ENCODE results near the gene FRMPD3.

DNA sequence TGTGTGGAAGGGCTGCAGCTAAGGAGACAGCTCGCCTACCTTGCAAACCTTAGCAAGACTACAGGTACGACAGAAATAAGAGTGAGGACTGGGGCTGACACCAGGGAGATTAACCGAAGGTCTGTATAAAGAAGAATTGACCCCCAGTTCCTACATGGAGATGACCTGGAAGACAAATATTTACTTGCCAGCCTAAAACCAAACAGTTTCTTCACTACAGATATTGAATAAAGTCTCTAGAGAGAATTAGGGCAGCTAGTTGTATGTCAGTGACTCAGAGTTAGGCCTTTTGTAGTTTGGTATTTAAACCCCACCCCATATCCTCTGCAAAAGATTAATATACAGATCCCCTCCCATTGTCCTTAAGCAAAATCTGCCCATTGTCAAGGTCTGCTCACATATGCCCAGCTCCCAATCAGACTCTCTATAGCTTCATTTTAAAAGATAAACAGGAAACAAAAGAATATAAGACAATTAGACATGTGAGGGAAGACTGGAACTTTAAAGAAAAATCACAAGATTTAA, 28.1 kb upstream of the FRMPD3 start:
- TF ChIP-seq POLR2A (IDR thresholded peaks at IDR 0.05) (no peak), POLR2AphosphoS5 (IDR thresholded peaks at IDR 0.05) (no peak), EP300 (IDR thresholded peaks at IDR 0.05; ENCODE audit: low read depth) (no peak)
- TF ChIP-seq, protein P1, sequence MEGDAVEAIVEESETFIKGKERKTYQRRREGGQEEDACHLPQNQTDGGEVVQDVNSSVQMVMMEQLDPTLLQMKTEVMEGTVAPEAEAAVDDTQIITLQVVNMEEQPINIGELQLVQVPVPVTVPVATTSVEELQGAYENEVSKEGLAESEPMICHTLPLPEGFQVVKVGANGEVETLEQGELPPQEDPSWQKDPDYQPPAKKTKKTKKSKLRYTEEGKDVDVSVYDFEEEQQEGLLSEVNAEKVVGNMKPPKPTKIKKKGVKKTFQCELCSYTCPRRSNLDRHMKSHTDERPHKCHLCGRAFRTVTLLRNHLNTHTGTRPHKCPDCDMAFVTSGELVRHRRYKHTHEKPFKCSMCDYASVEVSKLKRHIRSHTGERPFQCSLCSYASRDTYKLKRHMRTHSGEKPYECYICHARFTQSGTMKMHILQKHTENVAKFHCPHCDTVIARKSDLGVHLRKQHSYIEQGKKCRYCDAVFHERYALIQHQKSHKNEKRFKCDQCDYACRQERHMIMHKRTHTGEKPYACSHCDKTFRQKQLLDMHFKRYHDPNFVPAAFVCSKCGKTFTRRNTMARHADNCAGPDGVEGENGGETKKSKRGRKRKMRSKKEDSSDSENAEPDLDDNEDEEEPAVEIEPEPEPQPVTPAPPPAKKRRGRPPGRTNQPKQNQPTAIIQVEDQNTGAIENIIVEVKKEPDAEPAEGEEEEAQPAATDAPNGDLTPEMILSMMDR (IDR thresholded peaks at IDR 0.05), result no peak

Data from transverse colon (tissue), 4 donors.